ENCODE measurements around the gene CREB3L2. TPM values are rescaled to one million over a fixed set of nuclear protein-coding genes. Genes with fewer than 3 reads are reported as not detected.

CREB3L2 gene
- total and polyA plus RNA-seq, 2 of the 13 experiments (the other 11 are each of a cell fraction or from before 2014, with no cell fraction given), result 22.1 to 41.1 TPM

- TF ChIP-seq ATF4 (CRISPR knock-in tag; IDR thresholded peaks at IDR 0.05) (no peak), E2F5 (CRISPR knock-in tag; conservative IDR thresholded peaks at IDR 0.05) (no peak), BHLHE40 (IDR thresholded peaks at IDR 0.05; ENCODE audit: low read length) (no peak), ZNF274 (CRISPR knock-in tag; IDR thresholded peaks at IDR 0.05) (no peak), RFX3 (CRISPR knock-in tag; IDR thresholded peaks at IDR 0.05) (no peak), ZNF501 (CRISPR knock-in tag; IDR thresholded peaks at IDR 0.05) (no peak), AHR (CRISPR knock-in tag; IDR thresholded peaks at IDR 0.05) (no peak), FOXM1 (CRISPR knock-in tag; IDR thresholded peaks at IDR 0.05) (no peak), NCOA5 (CRISPR knock-in tag; IDR thresholded peaks at IDR 0.05) (no peak), ZNF569 (CRISPR knock-in tag; IDR thresholded peaks at IDR 0.05; ENCODE audit: borderline replicate concordance) (no peak), ZNF318 (CRISPR knock-in tag; IDR thresholded peaks at IDR 0.05) (no peak), ZNF550 (CRISPR knock-in tag; IDR thresholded peaks at IDR 0.05; ENCODE audit: borderline replicate concordance) (no peak), GFI1 (CRISPR knock-in tag; IDR thresholded peaks at IDR 0.05; ENCODE audit: borderline replicate concordance) (0 out of 2 replicates have a peak, but pooled peaks have one; percentile 8), NFKB2 (CRISPR knock-in tag; IDR thresholded peaks at IDR 0.05; ENCODE audit: borderline replicate concordance) (no peak), USF2 (IDR thresholded peaks at IDR 0.05; ENCODE audit: low read depth, low read length) (no peak), USF2 (CRISPR knock-in tag; IDR thresholded peaks at IDR 0.05; ENCODE audit: borderline replicate concordance) (no peak), EZH2 (conservative IDR thresholded peaks at IDR 0.05; ENCODE audit: low read depth, low read length) (no peak), ZSCAN12 (CRISPR knock-in tag; IDR thresholded peaks at IDR 0.05) (no peak), NR1H2 (CRISPR knock-in tag; IDR thresholded peaks at IDR 0.05; ENCODE audit: borderline replicate concordance, low read depth) (no peak), NCOR1 (IDR thresholded peaks at IDR 0.05; ENCODE audit: borderline replicate concordance, low read length) (no peak)
Observed at GRCh38 chr7:137950263-137950621, 51.6 kb downstream of the CREB3L2 start (continued).
